Measurements from ENCODE around the gene ADAMTSL1.

Gene ADAMTSL1

DNA sequence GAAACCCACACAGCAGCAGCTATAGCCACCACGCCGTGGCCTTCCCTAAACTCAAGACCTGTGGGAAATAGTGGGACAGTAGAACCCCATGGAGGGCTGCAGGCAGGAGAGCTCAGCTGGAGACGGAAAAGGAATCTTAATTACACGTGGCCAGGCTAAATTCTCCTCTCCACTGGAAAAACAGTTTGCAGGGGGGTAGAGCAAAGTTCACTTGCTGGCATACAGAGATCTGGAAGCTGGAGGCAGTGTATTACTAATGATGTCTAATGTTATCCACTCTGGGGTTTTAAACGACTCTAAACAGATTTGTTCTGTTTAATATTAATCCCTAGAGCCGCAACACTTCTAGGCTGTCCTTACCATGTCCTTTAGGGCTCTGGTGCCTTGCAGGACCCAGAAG lies 302.0 kb downstream of the ADAMTSL1 start:
- H3K36me3 ChIP-seq (ENCODE audit: insufficient read depth, low read length) = no peaks in the 10 kb centered on the region
- no peaks in the 10 kb centered on the region for H3K4me1 ChIP-seq (ENCODE audit: insufficient read depth, low read length)
- H3K9me3 ChIP-seq (ENCODE audit: control insufficient read depth, insufficient read depth, low read length) = no peaks in the 10 kb centered on the region
- no peak overlapping the region for H3K9ac ChIP-seq (ENCODE audit: low read depth, low read length)

DNA sequence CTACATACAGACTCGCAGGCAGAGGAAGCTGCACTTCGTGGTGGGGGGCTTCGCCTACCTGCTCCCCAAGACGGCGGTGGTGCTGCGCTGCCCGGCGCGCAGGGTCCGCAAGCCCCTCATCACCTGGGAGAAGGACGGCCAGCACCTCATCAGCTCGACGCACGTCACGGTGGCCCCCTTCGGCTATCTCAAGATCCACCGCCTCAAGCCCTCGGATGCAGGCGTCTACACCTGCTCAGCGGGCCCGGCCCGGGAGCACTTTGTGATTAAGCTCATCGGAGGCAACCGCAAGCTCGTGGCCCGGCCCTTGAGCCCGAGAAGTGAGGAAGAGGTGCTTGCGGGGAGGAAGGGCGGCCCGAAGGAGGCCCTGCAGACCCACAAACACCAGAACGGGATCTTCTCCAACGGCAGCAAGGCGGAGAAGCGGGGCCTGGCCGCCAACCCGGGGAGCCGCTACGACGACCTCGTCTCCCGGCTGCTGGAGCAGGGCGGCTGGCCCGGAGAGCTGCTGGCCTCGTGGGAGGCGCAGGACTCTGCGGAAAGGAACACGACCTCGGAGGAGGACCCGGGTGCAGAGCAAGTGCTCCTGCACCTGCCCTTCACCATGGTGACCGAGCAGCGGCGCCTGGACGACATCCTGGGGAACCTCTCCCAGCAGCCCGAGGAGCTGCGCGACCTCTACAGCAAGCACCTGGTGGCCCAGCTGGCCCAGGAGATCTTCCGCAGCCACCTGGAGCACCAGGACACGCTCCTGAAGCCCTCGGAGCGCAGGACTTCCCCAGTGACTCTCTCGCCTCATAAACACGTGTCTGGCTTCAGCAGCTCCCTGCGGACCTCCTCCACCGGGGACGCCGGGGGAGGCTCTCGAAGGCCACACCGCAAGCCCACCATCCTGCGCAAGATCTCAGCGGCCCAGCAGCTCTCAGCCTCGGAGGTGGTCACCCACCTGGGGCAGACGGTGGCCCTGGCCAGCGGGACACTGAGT lies 303.2 kb downstream of the ADAMTSL1 start:
- H3K36me3 ChIP-seq (ENCODE audit: insufficient read depth, low read length) = no peaks in the 10 kb centered on the region
- H3K4me1 ChIP-seq (ENCODE audit: insufficient read depth, low read length) = no peaks in the 10 kb centered on the region
- H3K9me3 ChIP-seq (ENCODE audit: control insufficient read depth, insufficient read depth, low read length) = no peaks in the 10 kb centered on the region
- H3K9ac ChIP-seq (ENCODE audit: low read depth, low read length) = no peak overlapping the region

DNA sequence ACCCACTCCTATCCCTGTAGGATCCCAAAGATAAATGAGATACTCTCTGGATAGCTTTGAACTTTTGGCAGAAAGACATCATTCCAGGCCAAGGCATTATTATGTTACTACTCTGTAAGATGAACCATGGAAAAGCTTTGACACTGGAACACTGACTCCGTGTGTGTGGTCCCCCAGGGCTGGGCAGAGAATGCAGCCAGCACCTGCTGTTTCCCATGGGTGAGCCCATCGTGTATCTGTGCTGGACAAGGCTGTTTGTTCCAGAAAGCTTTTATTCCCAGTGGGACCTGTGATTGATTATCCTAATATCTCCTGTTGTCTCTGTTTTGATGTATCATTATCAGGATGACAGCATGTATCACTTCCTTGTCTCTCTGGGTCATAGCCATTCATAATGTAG lies 304.2 kb downstream of the ADAMTSL1 start:
- Histone ChIP-seq H3K36me3 (ENCODE audit: insufficient read depth, low read length) (no peaks in the 10 kb centered on the region), H3K9ac (ENCODE audit: low read depth, low read length) (no peak overlapping the region), H3K4me1 (ENCODE audit: insufficient read depth, low read length) (no peaks in the 10 kb centered on the region), H3K9me3 (ENCODE audit: control insufficient read depth, insufficient read depth, low read length) (no peaks in the 10 kb centered on the region)

DNA sequence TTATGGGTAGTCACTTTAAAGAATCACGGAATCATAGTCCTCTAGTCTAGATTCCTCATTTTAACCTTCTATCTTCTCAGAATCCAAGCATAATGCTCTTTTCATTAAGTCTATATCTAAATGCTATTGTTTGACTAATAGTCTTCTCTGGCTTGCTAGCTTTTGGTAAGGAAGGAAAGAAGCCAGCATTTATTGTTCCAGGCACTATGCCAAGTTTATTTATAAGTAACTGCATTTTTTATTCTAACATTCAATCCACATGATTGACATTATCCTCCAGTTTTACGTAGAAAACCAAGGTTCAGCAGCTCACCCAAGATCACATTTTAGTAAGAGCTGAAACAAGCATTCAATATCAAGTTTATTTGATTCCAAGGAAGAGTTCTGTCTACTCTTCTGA lies 304.9 kb downstream of the ADAMTSL1 start:
- Histone ChIP-seq H3K9me3 (ENCODE audit: control insufficient read depth, insufficient read depth, low read length) (no peaks in the 10 kb centered on the region), H3K4me1 (ENCODE audit: insufficient read depth, low read length) (no peaks in the 10 kb centered on the region), H3K36me3 (ENCODE audit: insufficient read depth, low read length) (no peaks in the 10 kb centered on the region), H3K9ac (ENCODE audit: low read depth, low read length) (no peak overlapping the region)

DNA sequence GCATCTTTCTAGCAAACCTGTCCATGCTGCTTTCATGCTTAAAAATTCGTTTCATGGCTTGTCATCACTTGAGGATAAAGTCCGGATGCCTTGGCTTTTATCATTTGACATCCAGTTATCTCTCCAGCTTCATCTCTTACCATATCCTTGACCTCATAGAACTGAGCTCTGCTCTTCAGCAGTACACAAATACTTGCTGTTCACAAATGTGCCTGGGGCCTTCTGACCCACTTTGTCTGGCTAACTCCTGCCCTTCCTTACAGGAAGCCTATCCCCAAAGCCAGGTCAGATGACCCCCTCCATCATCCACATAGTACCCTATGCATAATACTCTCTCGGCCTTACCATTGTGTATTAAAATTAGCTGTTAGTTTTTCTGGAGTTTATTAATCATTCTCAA lies 310.0 kb downstream of the ADAMTSL1 start:
- no peaks in the 10 kb centered on the region for H3K4me1 ChIP-seq (ENCODE audit: insufficient read depth, low read length)
- H3K9me3 ChIP-seq (ENCODE audit: control insufficient read depth, insufficient read depth, low read length) = no peaks in the 10 kb centered on the region
- no peak overlapping the region for H3K9ac ChIP-seq (ENCODE audit: low read depth, low read length)
- no peaks in the 10 kb centered on the region for H3K36me3 ChIP-seq (ENCODE audit: insufficient read depth, low read length)

DNA sequence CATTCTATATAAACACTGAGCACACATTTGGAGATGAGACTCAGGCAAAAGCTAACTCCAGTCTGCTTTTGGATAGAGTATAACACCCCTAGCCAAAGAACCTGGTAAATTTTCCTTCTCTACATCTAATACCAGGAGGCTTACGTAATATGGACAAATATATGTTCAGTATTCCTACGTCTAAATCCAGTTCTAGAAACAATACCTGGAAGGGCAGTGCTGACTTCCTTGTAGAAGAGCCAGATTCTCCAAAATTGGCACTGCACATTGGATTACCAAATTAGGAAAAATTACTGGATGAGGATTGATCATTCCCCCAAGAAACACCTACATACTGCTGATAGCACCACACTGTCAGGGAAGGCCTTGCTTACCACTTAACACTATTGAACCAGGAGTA lies 311.7 kb downstream of the ADAMTSL1 start:
- H3K9ac ChIP-seq (ENCODE audit: low read depth, low read length) = no peak overlapping the region
- no peaks in the 10 kb centered on the region for H3K4me1 ChIP-seq (ENCODE audit: insufficient read depth, low read length)
- H3K9me3 ChIP-seq (ENCODE audit: control insufficient read depth, insufficient read depth, low read length) = no peaks in the 10 kb centered on the region
- no peaks in the 10 kb centered on the region for H3K36me3 ChIP-seq (ENCODE audit: insufficient read depth, low read length)

DNA sequence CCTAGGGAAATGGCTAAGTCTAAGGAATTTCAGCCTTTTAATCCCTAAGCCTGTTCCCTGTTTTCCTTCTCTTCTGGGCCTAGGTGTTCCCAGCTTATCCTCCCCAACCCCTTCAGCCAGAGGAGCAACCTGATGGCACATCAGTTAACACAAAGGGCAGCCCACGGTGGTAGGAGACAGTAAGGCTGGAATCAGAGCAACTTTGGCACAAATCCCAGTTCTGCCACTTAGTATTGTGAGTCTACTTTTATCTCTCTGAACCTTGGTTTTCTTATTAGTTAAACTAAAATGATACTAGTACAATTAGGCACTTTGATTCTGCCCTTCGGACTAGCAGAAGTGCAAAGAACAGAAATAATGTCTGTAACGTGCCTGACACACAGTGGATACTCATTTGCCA lies 312.2 kb downstream of the ADAMTSL1 start:
- Histone ChIP-seq H3K9ac (ENCODE audit: low read depth, low read length) (no peak overlapping the region), H3K9me3 (ENCODE audit: control insufficient read depth, insufficient read depth, low read length) (no peaks in the 10 kb centered on the region), H3K36me3 (ENCODE audit: insufficient read depth, low read length) (no peaks in the 10 kb centered on the region), H3K4me1 (ENCODE audit: insufficient read depth, low read length) (no peaks in the 10 kb centered on the region)

DNA sequence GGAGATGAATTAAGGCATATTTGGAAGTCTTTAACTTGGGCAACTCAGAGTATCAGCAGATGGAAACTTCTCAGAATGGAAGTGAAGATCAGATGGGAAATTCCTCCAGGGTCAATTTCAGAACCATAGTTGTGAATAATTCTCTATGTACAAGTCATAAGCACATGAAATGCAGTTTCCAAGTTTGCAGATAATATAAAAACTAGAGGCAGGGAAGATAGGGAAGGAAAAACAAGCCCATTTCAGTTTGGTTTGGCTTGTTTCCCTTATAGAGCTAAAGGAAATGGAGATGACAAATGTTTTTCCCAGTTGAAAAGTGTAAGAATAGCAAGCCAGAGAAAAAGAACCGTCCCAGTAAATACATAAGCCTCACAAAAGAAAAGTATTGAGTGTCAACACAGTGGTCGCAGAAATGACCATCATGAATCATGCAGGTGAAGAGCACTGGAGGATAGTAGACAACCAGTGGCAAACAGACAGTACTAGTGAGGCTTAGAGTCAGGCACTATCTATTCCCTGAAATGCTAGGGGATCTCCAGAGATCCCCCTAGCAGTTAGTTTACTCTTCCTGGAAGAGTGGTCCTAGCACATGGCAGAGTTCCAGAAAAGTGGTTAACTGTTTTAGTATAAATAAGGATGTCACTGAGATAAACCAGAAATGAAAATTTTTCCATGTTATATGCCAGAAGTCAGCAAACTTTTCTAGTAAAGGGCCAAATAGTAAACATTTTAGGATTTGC lies 313.1 kb downstream of the ADAMTSL1 start:
- H3K4me1 ChIP-seq (ENCODE audit: insufficient read depth, low read length) = no peaks in the 10 kb centered on the region
- no peaks in the 10 kb centered on the region for H3K36me3 ChIP-seq (ENCODE audit: insufficient read depth, low read length)
- no peak overlapping the region for H3K9ac ChIP-seq (ENCODE audit: low read depth, low read length)
- H3K9me3 ChIP-seq (ENCODE audit: control insufficient read depth, insufficient read depth, low read length) = no peaks in the 10 kb centered on the region

DNA sequence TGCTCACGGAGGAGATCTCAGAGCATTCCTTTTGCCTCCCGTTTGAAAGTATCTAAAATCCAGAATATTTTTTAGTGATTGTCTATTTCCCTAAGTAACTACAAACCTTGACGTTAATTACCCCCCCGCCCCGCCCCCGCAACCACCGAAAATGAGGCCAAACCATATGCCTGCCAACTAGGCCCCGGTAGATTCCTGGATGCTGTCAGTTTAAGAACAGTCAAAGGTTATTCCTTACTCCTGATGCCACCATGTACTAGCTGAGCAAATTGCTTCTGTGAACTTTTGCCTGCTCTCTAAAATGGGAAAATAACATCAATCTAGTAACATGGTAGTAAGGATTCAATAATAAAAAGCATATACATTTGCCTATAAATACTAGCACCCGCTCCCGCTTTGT lies 314.3 kb downstream of the ADAMTSL1 start:
- Histone ChIP-seq H3K9ac (ENCODE audit: low read depth, low read length) (no peak overlapping the region), H3K9me3 (ENCODE audit: control insufficient read depth, insufficient read depth, low read length) (no peaks in the 10 kb centered on the region), H3K36me3 (ENCODE audit: insufficient read depth, low read length) (no peaks in the 10 kb centered on the region), H3K4me1 (ENCODE audit: insufficient read depth, low read length) (no peaks in the 10 kb centered on the region)

DNA sequence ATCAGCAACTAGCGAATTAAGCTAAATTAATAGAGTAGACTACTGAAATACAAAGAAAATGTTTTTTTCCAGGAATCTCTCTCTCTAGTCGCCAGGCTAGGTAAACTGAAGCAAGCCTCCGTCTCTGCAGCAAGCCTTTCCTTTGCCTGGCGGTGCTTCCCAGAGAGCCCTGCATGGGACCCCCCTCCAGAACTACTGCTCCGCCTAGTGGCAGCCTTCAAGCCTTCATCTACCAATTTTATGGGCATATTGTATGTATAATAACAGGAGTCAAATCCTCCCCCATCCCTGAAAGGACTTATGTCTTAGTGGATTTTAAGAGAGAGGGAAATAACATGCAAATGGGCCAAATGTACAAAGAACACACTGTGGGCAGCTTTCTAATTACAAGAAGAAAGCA lies 317.1 kb downstream of the ADAMTSL1 start:
- Histone ChIP-seq H3K4me1 (ENCODE audit: insufficient read depth, low read length) (no peaks in the 10 kb centered on the region), H3K9ac (ENCODE audit: low read depth, low read length) (no peak overlapping the region), H3K9me3 (ENCODE audit: control insufficient read depth, insufficient read depth, low read length) (no peaks in the 10 kb centered on the region), H3K36me3 (ENCODE audit: insufficient read depth, low read length) (no peaks in the 10 kb centered on the region)

DNA sequence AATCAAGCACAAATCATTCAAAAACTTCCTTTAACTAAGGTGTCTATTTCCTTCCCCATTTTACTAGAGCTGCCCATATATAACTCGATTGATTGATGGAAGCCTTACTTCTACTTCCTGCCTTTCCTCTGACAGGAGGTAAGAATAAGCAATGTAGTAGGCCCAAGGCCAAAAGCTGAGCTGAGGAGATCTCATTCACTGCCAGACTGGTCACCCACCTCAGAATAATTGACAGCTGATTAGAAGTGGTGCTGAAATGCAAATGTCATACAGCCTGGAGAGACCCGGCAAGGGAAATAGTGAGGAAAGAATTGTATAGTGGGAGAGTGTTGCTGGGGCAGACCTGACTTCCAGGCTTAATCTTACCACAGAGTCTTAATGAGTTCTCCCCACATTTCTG lies 319.2 kb downstream of the ADAMTSL1 start:
- Histone ChIP-seq H3K36me3 (ENCODE audit: insufficient read depth, low read length) (no peaks in the 10 kb centered on the region), H3K9me3 (ENCODE audit: control insufficient read depth, insufficient read depth, low read length) (no peaks in the 10 kb centered on the region), H3K9ac (ENCODE audit: low read depth, low read length) (no peak overlapping the region), H3K4me1 (ENCODE audit: insufficient read depth, low read length) (no peaks in the 10 kb centered on the region)

DNA sequence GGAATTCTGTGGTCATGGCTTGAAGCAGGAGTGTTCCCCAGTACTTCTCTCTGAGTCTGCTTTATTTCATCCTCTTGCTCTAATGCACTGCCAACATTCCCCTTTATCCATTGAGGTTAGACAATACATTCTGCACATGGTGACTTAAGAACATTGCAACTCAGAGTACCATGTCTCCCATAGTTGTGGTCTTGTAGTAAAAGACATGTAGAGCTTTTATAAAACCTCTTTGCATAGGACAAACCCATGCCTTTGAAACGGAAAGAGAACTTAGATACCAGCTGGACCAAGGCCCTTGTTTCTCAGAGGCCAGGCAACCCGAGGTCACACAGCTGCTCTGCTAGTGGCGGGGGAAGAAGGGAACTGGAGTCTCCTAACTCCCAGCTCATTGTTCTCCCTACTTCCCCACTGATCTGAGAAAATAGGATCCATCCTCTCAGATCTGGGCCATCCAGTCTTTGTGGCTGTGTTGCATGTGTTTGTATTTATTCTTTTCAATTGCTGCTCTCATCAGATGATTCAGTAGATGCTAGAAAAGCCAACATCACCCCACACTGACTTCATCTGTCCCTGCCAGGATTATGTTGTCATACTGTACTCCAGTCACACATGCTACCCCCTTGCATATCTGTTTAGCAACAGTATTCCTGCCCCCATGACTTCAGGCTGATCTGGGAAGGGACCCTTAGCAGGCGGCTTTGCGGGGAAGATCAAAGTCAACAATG lies 322.2 kb downstream of the ADAMTSL1 start:
- no peaks in the 10 kb centered on the region for H3K9me3 ChIP-seq (ENCODE audit: control insufficient read depth, insufficient read depth, low read length)
- H3K9ac ChIP-seq (ENCODE audit: low read depth, low read length) = no peak overlapping the region
- H3K4me1 ChIP-seq (ENCODE audit: insufficient read depth, low read length) = peaks cover 10% of the 10 kb centered on the region
- no peaks in the 10 kb centered on the region for H3K36me3 ChIP-seq (ENCODE audit: insufficient read depth, low read length)

DNA sequence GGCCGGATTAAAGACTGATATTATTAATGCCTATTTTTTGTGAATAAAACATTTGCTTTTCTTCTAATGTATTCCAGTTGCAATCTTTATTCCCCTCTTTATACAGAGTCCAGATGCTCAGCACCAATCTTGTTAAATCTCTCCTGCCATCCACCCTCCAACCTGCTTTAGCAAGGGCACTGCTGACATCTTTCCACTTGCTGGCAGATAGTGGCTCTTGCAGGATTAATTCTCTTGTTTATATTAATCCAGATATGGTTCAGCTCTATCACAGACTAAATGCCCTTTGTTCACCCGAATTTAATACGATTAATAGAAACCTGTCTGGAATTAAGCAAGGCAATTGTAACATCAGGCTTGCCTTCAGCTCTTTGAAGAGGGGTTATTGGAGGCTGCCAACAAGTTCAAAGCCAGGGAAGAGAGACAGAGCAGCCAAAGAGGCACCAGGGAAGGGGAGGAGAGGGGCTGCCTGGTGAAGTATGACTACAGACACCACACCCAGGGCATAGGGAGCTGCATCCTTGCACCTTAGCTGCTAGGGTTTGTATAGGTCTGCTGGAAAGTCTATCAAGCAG lies 322.8 kb downstream of the ADAMTSL1 start:
- no peaks in the 10 kb centered on the region for H3K36me3 ChIP-seq (ENCODE audit: insufficient read depth, low read length)
- no peak overlapping the region for H3K9ac ChIP-seq (ENCODE audit: low read depth, low read length)
- no peaks in the 10 kb centered on the region for H3K9me3 ChIP-seq (ENCODE audit: control insufficient read depth, insufficient read depth, low read length)
- H3K4me1 ChIP-seq (ENCODE audit: insufficient read depth, low read length) = peaks cover 10% of the 10 kb centered on the region

DNA sequence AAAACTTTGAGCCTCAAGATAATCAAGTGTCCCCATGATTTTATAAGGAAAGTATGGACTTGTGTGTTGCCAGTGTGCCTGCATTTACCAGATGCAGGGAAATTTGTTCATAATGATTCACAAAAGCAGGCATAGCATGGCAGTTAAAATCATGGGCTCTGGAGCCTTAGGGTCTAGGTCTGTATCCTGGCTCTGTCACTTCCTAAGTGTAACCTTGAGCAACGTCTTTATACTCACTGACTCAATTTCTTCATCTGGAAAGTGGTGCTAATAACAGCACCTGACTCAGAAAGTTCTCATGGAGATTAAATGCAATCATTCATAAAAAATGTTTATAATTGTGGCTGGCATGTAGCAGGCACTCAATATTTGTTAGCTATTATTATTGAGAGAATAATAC lies 324.2 kb downstream of the ADAMTSL1 start:
- Histone ChIP-seq H3K4me1 (ENCODE audit: insufficient read depth, low read length) (peaks cover 10% of the 10 kb centered on the region), H3K36me3 (ENCODE audit: insufficient read depth, low read length) (no peaks in the 10 kb centered on the region), H3K9me3 (ENCODE audit: control insufficient read depth, insufficient read depth, low read length) (no peaks in the 10 kb centered on the region), H3K9ac (ENCODE audit: low read depth, low read length) (no peak overlapping the region)
